Thymus (tissue), 11 donors: ENCODE measurements around the gene RGS9. TPM values are rescaled to one million over a fixed set of nuclear protein-coding genes. Genes with fewer than 3 reads are reported as not detected.

ENCODE experiments used
- DNase-seq, 9 donors: peaks; one replicate each; pipeline ENCODE4 v3.0.0-alpha.2; 2013; ENCODE audit warnings: low spot score in 9 of 9, low read depth in 6 of 9, missing footprints in 1 of 9
- H3K27ac ChIP-seq, 2 donors: one replicate each; pipeline ENCODE4 v1.5.1; 2013; ENCODE audit warnings: control low read depth in 1 of 2, low read depth in 1 of 2, low read length in 1 of 2, mild to moderate bottlenecking in 1 of 2, moderate library complexity in 1 of 2
- H3K27me3 ChIP-seq, 2 donors: one replicate each; pipeline ENCODE4 v1.5.1; 2013; ENCODE audit warnings: low read length in 1 of 2; ENCODE audit not compliant: control insufficient read depth in 2 of 2, insufficient read depth in 1 of 2
- H3K36me3 ChIP-seq, 2 donors: one replicate each; pipeline ENCODE4 v1.5.1; 2013; ENCODE audit warnings: low read length in 1 of 2, mild to moderate bottlenecking in 1 of 2, moderate library complexity in 1 of 2; ENCODE audit not compliant: control insufficient read depth in 2 of 2, insufficient read depth in 2 of 2
- H3K4me1 ChIP-seq, 2 donors: one replicate each; pipeline ENCODE4 v1.5.1; 2013; ENCODE audit warnings: low read length in 2 of 2; ENCODE audit not compliant: control insufficient read depth in 2 of 2, insufficient read depth in 2 of 2
- H3K4me3 ChIP-seq, 2 donors: one replicate each; pipeline ENCODE4 v1.5.1; 2013; ENCODE audit warnings: low read length in 2 of 2, control low read depth in 1 of 2, mild to moderate bottlenecking in 1 of 2
- H3K9me3 ChIP-seq, 2 donors: one replicate each; pipeline ENCODE4 v1.5.1; 2013; ENCODE audit warnings: low read length in 1 of 2, mild to moderate bottlenecking in 1 of 2; ENCODE audit not compliant: control insufficient read depth in 2 of 2, insufficient read depth in 1 of 2
- WGBS: extraction: QIAGEN DNeasy Blood & Tissue Kit; methylation state at CpG from one replicate; pipeline ENCODE4 v1.1.7; 2013; 5-methylcytosine and 5-hydroxymethylcytosine counted together
- polyA plus RNA-seq: library from polyadenylated mRNA; stranded (reverse); fragments of 200-250 nt; gene quantifications from one replicate; pipeline ENCODE4 v1.2.3, GENCODE V29; 2013
- total RNA-seq: library from RNA; stranded (reverse); fragments of 120-200 nt; gene quantifications from one replicate; pipeline ENCODE4 v1.2.4, GENCODE V29; 2013
- donor health status: healthy.

The RGS9 gene
- total and polyA plus RNA-seq, 2 donors: 1.9 to 2.6 TPM

- Histone ChIP-seq H3K4me3 (peak overlapping the region; percentile 71 to 92), H3K27ac (peak overlapping the region; percentile 92 to 99), H3K4me1 (peaks cover 7 to 22% of the 10 kb centered on the region in 2 donors), H3K9me3 (no peaks in the 10 kb centered on the region), H3K36me3 (no peaks in the 10 kb centered on the region), H3K27me3 (no peaks in the 10 kb centered on the region)
- 9% methylated on average over 55 of the region's 55 CpGs for WGBS
- peak; percentile 80 to 97 (median 91) for DNase-seq
Measured at GRCh38 chr17:65122836-65123756, 14.1 kb upstream of the RGS9 start.

DNA sequence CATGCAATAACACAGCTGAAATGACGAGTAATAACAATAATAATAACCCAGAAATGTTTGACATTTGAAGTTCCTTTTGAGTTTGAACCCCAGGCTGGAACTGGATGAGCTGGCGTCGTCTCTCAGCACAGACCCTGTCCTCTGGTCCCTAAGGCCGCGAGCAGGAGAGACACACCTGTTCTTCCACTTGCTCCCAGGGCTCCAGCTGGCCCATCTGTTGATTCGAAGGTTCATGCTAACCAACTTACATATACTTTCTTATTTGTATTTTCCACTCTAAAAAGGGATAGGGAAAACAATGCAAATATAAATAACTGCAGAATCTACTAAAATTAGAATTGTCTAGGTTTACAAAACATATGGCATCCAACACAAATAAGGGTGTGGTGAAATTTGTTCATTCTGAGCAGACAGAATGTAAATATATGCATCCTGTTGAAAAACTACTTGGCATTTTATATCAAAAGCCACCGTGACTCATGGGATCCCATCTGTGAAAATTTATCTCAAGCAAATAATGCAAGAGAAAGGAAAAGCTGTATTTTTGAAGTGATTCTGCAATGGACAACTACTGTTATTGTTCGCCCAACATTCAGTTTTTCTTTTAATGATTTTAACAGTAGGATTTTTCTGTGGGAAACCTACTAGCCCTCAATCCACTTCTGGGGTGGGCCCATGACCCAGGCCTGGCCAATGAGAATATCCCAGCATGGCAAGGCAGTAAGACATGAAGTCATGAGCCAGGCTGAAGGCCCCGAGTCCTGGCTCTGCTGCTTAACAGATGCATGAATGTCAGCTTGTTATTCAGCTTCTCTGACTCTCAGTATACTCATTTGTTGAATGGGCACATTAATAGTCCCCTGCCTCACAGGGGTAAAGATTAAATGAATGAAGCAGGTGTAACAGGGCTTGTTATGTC, 13.2 kb upstream of the RGS9 start:
- H3K4me3 ChIP-seq: peak overlapping the region in 1 of 2 donors; percentile 71
- peaks cover 7 to 22% of the 10 kb centered on the region in 2 donors for H3K4me1 ChIP-seq
- no peaks in the 10 kb centered on the region for H3K36me3 ChIP-seq
- no peaks in the 10 kb centered on the region for H3K27me3 ChIP-seq
- H3K9me3 ChIP-seq: no peaks in the 10 kb centered on the region
- DNase-seq: no peak
- WGBS: 84% methylated on average over 9 of the region's 9 CpGs
- peak overlapping the region; percentile 84 to 92 for H3K27ac ChIP-seq

DNA sequence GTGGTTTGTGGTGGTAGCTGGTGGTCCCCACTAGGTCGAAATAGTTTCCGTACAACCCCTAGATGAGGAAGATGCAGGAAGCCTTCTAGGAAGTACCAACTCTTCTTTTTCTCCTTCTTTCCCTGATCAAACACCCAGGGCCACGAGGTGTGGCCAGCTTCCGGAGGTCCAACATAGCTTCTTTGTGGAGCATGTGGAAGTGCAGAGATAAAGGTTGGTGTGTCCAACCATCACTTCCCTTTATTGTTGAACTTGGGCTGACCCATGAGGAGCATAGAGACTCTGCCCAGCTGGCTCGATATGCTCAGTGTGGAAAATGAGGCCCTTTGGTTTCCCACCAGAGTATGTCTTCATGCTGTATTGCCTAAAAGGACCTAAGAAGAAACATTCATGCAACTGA, 6.3 kb upstream of the RGS9 start:
- H3K27ac ChIP-seq: no peak overlapping the region
- 10% methylated on average over 5 of the region's 5 CpGs for WGBS
- H3K27me3 ChIP-seq: no peaks in the 10 kb centered on the region
- no peaks in the 10 kb centered on the region for H3K36me3 ChIP-seq
- no peaks in the 10 kb centered on the region for H3K9me3 ChIP-seq
- no peak for DNase-seq
- H3K4me1 ChIP-seq: peaks cover 0 to 3% of the 10 kb centered on the region in 2 donors
- H3K4me3 ChIP-seq: no peak overlapping the region

- no peak overlapping the region for H3K4me3 ChIP-seq
- no peaks in the 10 kb centered on the region for H3K36me3 ChIP-seq
- H3K4me1 ChIP-seq: peaks cover 0 to 3% of the 10 kb centered on the region in 2 donors
- H3K27me3 ChIP-seq: no peaks in the 10 kb centered on the region
- no peak overlapping the region for H3K27ac ChIP-seq
- no peak for DNase-seq
- 72% methylated on average over 6 of the region's 6 CpGs for WGBS
- no peaks in the 10 kb centered on the region for H3K9me3 ChIP-seq
Measured at GRCh38 chr17:65131240-65131639, 5.9 kb upstream of the RGS9 start.

GRCh38 chr17:65131946-65132345, 5.2 kb upstream of the RGS9 start:
- H3K27ac ChIP-seq: no peak overlapping the region
- H3K4me3 ChIP-seq: no peak overlapping the region
- no peaks in the 10 kb centered on the region for H3K9me3 ChIP-seq
- no peaks in the 10 kb centered on the region for H3K27me3 ChIP-seq
- no peaks in the 10 kb centered on the region for H3K36me3 ChIP-seq
- DNase-seq: no peak
- peaks cover 0 to 8% of the 10 kb centered on the region in 2 donors for H3K4me1 ChIP-seq
- 96% methylated on average over 5 of the region's 5 CpGs for WGBS

GRCh38 chr17:65134035-65134434, 3.1 kb upstream of the RGS9 start:
- Histone ChIP-seq H3K4me3 (no peak overlapping the region), H3K27ac (no peak overlapping the region), H3K36me3 (no peaks in the 10 kb centered on the region), H3K9me3 (no peaks in the 10 kb centered on the region), H3K27me3 (peaks cover 0 to 3% of the 10 kb centered on the region in 2 donors), H3K4me1 (peaks cover 6 to 26% of the 10 kb centered on the region in 2 donors)
- no peak for DNase-seq
- 94% methylated on average over 2 of the region's 2 CpGs for WGBS

- no peaks in the 10 kb centered on the region for H3K9me3 ChIP-seq
- no peak overlapping the region for H3K4me3 ChIP-seq
- H3K4me1 ChIP-seq: peaks cover 11 to 35% of the 10 kb centered on the region in 2 donors
- H3K27me3 ChIP-seq: peaks cover 0 to 3% of the 10 kb centered on the region in 2 donors
- DNase-seq: no peak
- no peak overlapping the region for H3K27ac ChIP-seq
- 14% methylated on average over 7 of the region's 7 CpGs for WGBS
- no peaks in the 10 kb centered on the region for H3K36me3 ChIP-seq
Measured at GRCh38 chr17:65139101-65139764, 2.1 kb downstream of the RGS9 start.

DNA sequence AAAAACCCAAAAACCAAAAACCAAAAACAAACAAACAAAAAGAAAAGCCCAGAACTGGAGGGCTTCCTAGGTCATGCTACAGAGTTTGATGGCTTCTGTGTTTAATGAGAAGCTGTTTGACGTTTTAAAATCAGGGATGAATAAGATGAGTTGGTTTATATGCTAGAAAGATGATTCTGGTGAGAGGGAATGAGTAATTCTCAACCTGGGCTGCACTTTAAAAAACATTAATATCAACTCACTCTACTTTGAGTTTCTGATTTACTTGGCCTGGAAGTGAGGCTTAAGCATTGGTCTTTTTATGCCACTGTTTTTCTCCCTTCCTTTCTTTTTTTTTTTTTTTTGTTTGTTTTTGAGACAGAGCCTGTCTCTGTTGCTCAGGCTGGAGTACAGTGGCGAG, 5.1 kb downstream of the RGS9 start:
- no peaks in the 10 kb centered on the region for H3K36me3 ChIP-seq
- H3K4me1 ChIP-seq: peaks cover 11 to 35% of the 10 kb centered on the region in 2 donors
- WGBS: 93% methylated on average over 2 of the region's 2 CpGs
- peaks cover 0 to 3% of the 10 kb centered on the region in 2 donors for H3K27me3 ChIP-seq
- no peak overlapping the region for H3K27ac ChIP-seq
- H3K9me3 ChIP-seq: no peaks in the 10 kb centered on the region
- no peak for DNase-seq
- no peak overlapping the region for H3K4me3 ChIP-seq
